CD14-positive monocyte (primary cell): ENCODE data around the gene RAB11FIP3. TPM values are rescaled to one million over a fixed set of nuclear protein-coding genes. Genes with fewer than 3 reads are reported as not detected.

Source experiments
- DNase-seq, 3 donors: peaks; one replicate each; pipeline ENCODE4 v3.0.0-alpha.2; 2011 to 2022
- H2AFZ ChIP-seq: 2 replicates; pipeline ENCODE4 v1.6.0; 2012; ENCODE audit warnings: mild to moderate bottlenecking, low read depth, low read length, inconsistent platforms; ENCODE audit not compliant: insufficient read depth, poor library complexity, severe bottlenecking
- H3K27ac ChIP-seq, 2 donors: 1 replicate in 1 of 2; 2 replicates in 1 of 2; pipeline ENCODE4 v1.5.1; 2012 to 2013; ENCODE audit warnings: low read length in 2 of 2, control low read depth in 1 of 2, inconsistent platforms in 1 of 2, low read depth in 1 of 2, mild to moderate bottlenecking in 1 of 2
- H3K27me3 ChIP-seq, 2 donors: one replicate each; pipeline versions ENCODE4 v1.6.0 to v1.6.1; 2011 to 2013; ENCODE audit warnings: low read length in 2 of 2; ENCODE audit not compliant: control insufficient read depth in 2 of 2, insufficient read depth in 2 of 2
- H3K36me3 ChIP-seq, 2 donors: replicated peaks in 1 of 2; 1 replicate in 1 of 2; 2 replicates in 1 of 2; pipeline versions ENCODE4 v1.5.1 to v1.6.1; 2012 to 2013; ENCODE audit warnings: low read length in 2 of 2, control low read depth in 1 of 2, inconsistent platforms in 1 of 2, mild to moderate bottlenecking in 1 of 2; ENCODE audit not compliant: insufficient read depth in 2 of 2, control insufficient read depth in 1 of 2
- H3K4me1 ChIP-seq, 2 donors: 1 replicate in 1 of 2; 2 replicates in 1 of 2; pipeline versions ENCODE4 v1.5.1 to v1.6.1; 2012 to 2013; ENCODE audit warnings: low read length in 2 of 2, control low read depth in 1 of 2, inconsistent platforms in 1 of 2, mild to moderate bottlenecking in 1 of 2, moderate library complexity in 1 of 2; ENCODE audit not compliant: insufficient read depth in 2 of 2, control insufficient read depth in 1 of 2
- H3K4me2 ChIP-seq: replicated peaks from 2 replicates; pipeline ENCODE3; 2012; ENCODE audit warnings: low read length, moderate library complexity, mild to moderate bottlenecking; ENCODE audit not compliant: poor library complexity, severe bottlenecking; ENCODE audit errors: extremely low read depth
- H3K4me3 ChIP-seq, 3 experiments: fragments of 200-600 bp in 1 of 3; sonication (generic) in 1 of 3; replicated peaks in 1 of 3; 1 replicate in 2 of 3; 2 replicates in 1 of 3; pipeline ENCODE4 v1.5.1; 2011 to 2013; ENCODE audit warnings: low read length in 3 of 3, mild to moderate bottlenecking in 3 of 3, control low read depth in 2 of 3, low read depth in 2 of 3, inconsistent platforms in 1 of 3, moderate library complexity in 1 of 3
- H3K79me2 ChIP-seq: 2 replicates; pipeline ENCODE4 v1.6.0; 2012; ENCODE audit warnings: mild to moderate bottlenecking, control low read depth, inconsistent platforms, low read length, moderate library complexity; ENCODE audit not compliant: insufficient read depth
- H3K9ac ChIP-seq: 2 replicates; pipeline ENCODE4 v1.6.0; 2017; ENCODE audit warnings: low read length, mild to moderate bottlenecking; ENCODE audit not compliant: insufficient read depth, poor library complexity, severe bottlenecking
- H3K9me3 ChIP-seq, 2 donors: replicated peaks in 1 of 2; 1 replicate in 1 of 2; 2 replicates in 1 of 2; pipeline versions ENCODE4 v1.5.1 to v1.6.1; 2012 to 2013; ENCODE audit warnings: low read length in 2 of 2, control low read depth in 1 of 2; ENCODE audit not compliant: control insufficient read depth in 1 of 2, insufficient read depth in 1 of 2
- H4K20me1 ChIP-seq: 2 replicates; pipeline ENCODE4 v1.6.0; 2012; ENCODE audit warnings: mild to moderate bottlenecking, low read length, control low read depth, moderate library complexity; ENCODE audit not compliant: insufficient read depth
- H3K27ac Mint-ChIP-seq, 7 donors: one replicate each; pipeline ENCODE4 v1.8.0; 2020; ENCODE audit warnings: mild to moderate bottlenecking in 7 of 7, mixed read lengths in 7 of 7, moderate library complexity in 6 of 7, inconsistent platforms in 2 of 7
- H3K27me3 Mint-ChIP-seq, 3 donors: one replicate each; pipeline ENCODE4 v1.8.0; 2021 to 2022; ENCODE audit warnings: low read depth in 3 of 3, mild to moderate bottlenecking in 3 of 3, mixed read lengths in 3 of 3, moderate library complexity in 3 of 3, inconsistent platforms in 1 of 3
- H3K36me3 Mint-ChIP-seq, 2 donors: one replicate each; pipeline ENCODE4 v1.8.0; 2020; ENCODE audit warnings: mixed read lengths in 2 of 2, inconsistent platforms in 1 of 2, mild to moderate bottlenecking in 1 of 2
- H3K4me1 Mint-ChIP-seq: one replicate; pipeline ENCODE4 v1.8.0; 2020; ENCODE audit warnings: mild to moderate bottlenecking, mixed read lengths
- H3K4me3 Mint-ChIP-seq, 2 donors: one replicate each; pipeline ENCODE4 v1.8.0; 2020; ENCODE audit warnings: mild to moderate bottlenecking in 2 of 2, mixed read lengths in 2 of 2, moderate library complexity in 1 of 2
- H3K9me3 Mint-ChIP-seq, 7 donors: one replicate each; pipeline ENCODE4 v1.8.0; 2020 to 2022; ENCODE audit warnings: mixed read lengths in 7 of 7, mild to moderate bottlenecking in 6 of 7, moderate library complexity in 6 of 7, inconsistent platforms in 2 of 7
- WGBS: methylation state at CpG from one replicate; pipeline ENCODE4 v1.1.5; 2013; ENCODE audit warnings: missing lambda C conversion rate; ENCODE audit not compliant: insufficient coverage; 5-methylcytosine and 5-hydroxymethylcytosine counted together
- intact Hi-C, 2 donors: fragments of 100-400 bp; cut with micrococcal nuclease; formaldehyde crosslinking; loops; one replicate each; pipeline versions ENCODE4 v1.15.0 to v1.15.1; 2023
- polyA plus RNA-seq, 3 donors: library from polyadenylated mRNA; depleted of rRNA in 1 of 3; unstranded in 2 of 3; stranded (reverse) in 1 of 3; fragments of 300-500 nt in 2 of 3; fragments of >200 nt in 1 of 3; fragmentation: Illumina TruSeq in 2 of 3; gene quantifications; 1 replicate in 2 of 3; 2 replicates in 1 of 3; pipeline ENCODE4 v1.2.3, GENCODE V29; 2012 to 2021
- TF ChIP-seq, protein P1 (sequence below): fragments of 200-600 bp; IDR thresholded peaks from one replicate; pipeline ENCODE4 v1.8.0; 2022; ENCODE audit warnings: antibody characterized with exemption, mild to moderate bottlenecking

Gene RAB11FIP3
- polyA plus RNA-seq, 3 donors: 0.37 to 7.5 (median 0.49) TPM

DNA sequence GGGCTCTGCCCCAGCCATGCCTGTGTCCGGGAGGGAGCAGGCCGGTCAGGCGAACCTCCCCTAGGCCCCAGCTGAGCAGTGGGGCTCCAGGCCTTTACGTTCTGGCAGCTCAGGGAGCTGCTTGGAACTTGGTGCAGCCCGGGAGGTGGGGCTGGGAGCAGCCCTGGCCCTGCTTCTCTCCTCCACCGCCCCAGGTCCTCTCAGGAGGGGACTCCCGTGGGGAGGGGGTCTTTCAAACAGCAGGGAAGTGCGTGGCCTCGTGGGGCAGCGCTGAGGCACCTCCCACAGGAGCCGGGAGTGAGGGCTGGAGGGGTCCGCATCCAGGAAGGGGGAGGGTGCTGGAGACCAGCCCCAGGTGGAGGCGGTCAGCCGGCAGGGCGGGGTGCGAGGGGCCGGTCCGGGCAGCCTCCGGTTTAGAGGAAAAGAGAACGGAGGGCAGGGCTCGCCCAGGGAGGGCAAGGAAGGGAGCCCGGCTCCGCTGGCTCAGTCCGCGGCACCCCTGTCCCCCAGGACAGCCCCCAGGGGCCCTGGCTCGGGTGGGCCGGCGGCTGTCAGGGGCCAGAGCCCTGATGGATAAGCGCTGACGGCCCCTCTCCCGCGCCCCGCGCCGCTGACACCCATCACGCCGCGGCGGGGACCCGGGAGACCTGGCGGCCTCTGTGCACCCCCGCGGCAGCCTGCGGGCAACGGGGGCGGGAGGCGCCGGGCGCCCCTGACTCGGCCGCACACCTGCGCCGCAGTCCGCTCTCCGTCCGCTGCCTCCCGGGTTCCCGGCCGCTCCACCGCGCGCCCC, 134.2 kb downstream of the RAB11FIP3 start:
- no peak overlapping the region for H3K27ac ChIP-seq
- TF ChIP-seq, protein P1, sequence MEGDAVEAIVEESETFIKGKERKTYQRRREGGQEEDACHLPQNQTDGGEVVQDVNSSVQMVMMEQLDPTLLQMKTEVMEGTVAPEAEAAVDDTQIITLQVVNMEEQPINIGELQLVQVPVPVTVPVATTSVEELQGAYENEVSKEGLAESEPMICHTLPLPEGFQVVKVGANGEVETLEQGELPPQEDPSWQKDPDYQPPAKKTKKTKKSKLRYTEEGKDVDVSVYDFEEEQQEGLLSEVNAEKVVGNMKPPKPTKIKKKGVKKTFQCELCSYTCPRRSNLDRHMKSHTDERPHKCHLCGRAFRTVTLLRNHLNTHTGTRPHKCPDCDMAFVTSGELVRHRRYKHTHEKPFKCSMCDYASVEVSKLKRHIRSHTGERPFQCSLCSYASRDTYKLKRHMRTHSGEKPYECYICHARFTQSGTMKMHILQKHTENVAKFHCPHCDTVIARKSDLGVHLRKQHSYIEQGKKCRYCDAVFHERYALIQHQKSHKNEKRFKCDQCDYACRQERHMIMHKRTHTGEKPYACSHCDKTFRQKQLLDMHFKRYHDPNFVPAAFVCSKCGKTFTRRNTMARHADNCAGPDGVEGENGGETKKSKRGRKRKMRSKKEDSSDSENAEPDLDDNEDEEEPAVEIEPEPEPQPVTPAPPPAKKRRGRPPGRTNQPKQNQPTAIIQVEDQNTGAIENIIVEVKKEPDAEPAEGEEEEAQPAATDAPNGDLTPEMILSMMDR: no peak
- Mint-ChIP-seq H3K4me3 (peak overlapping the region in 1 of 2 donors; percentile 35), H3K36me3 (no peaks in the 10 kb centered on the region), H3K27me3 (peaks cover 25 to 47% (median 45%) of the 10 kb centered on the region in 3 donors), H3K9me3 (peaks cover 0 to 3% (median 1%) of the 10 kb centered on the region in 7 donors), H3K27ac (no peak overlapping the region), H3K4me1 (no peaks in the 10 kb centered on the region)
- H3K4me1 ChIP-seq: no peaks in the 10 kb centered on the region
- no peak overlapping the region for H2AFZ ChIP-seq
- WGBS: 11% methylated on average over 59 of the region's 62 CpGs
- no peaks in the 10 kb centered on the region for H3K9me3 ChIP-seq
- intact Hi-C loops: no loop called here
- no peak for DNase-seq
- no peaks in the 10 kb centered on the region for H3K36me3 ChIP-seq
- H3K4me2 ChIP-seq: no peak overlapping the region
- H3K4me3 ChIP-seq: no peak overlapping the region
- no peaks in the 10 kb centered on the region for H3K79me2 ChIP-seq
- H4K20me1 ChIP-seq: no peaks in the 10 kb centered on the region
- H3K9ac ChIP-seq: no peak overlapping the region
- peaks cover 7 to 31% of the 10 kb centered on the region in 2 donors for H3K27me3 ChIP-seq

DNA sequence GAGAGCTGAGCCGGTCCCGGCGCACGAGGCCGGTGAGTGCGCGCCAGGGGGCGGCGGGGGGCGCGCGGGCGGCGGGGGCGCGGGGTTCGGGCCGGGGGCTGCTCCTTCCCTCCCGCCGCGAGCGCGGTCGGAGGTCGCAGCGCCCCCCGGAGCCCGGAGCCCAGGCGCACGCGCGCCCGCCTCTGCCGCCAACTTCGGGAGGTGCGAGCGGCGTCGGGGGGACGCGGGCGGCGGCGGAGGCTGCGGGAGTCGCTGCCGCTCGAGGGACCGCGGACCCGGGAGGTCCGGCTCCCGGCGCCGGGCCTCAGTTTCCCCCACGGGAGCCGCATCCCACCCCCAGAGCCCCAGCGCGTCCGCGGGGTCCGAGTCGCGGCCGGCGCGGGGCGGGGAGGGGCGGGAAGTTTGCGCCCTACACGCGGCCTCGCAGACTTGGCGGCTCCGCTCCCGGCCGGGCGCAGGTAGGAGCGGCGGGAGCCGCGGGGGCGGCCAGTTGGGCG, 134.8 kb downstream of the RAB11FIP3 start, which contains the start of gene PRR35:
Gene PRR35, plus strand, starts transcription at position 191 of the 497 bp plus-strand sequence. CDS start 2,901 bp downstream, outside the sequence.
- H3K4me2 ChIP-seq: no peak within 1 kb of the TSS
- H3K79me2 ChIP-seq: no peaks in the 10 kb centered on the region
- H3K27me3 Mint-ChIP-seq: peaks cover 25 to 47% (median 45%) of the 10 kb centered on the region in 3 donors
- H3K4me3 Mint-ChIP-seq: peak within 1 kb of the TSS in 1 of 2 donors; percentile 35
- no peaks in the 10 kb centered on the region for H3K36me3 Mint-ChIP-seq
- peaks cover 0 to 3% (median 1%) of the 10 kb centered on the region in 7 donors for H3K9me3 Mint-ChIP-seq
- H3K4me1 ChIP-seq: no peaks in the 10 kb centered on the region
- 2% methylated on average over 81 of the region's 84 CpGs for WGBS
- no peaks in the 10 kb centered on the region for H3K9me3 ChIP-seq
- no peaks in the 10 kb centered on the region for H3K36me3 ChIP-seq
- intact Hi-C loops: no loop called here
- TF ChIP-seq, protein P1: no peak
- no peak within 1 kb of the TSS for H3K27ac Mint-ChIP-seq
- no peak within 1 kb of the TSS for H3K4me3 ChIP-seq
- no peak within 1 kb of the TSS for H3K9ac ChIP-seq
- H4K20me1 ChIP-seq: no peaks in the 10 kb centered on the region
- H3K27ac ChIP-seq: no peak within 1 kb of the TSS
- H3K27me3 ChIP-seq: peaks cover 7 to 31% of the 10 kb centered on the region in 2 donors
- no peak within 1 kb of the TSS for H2AFZ ChIP-seq
- DNase-seq: no peak
- H3K4me1 Mint-ChIP-seq: no peaks in the 10 kb centered on the region
